LNCAP (cell line): Measurements from ENCODE around the gene DLGAP1.

Source experiments
- TF ChIP-seq, protein P1 (sequence below): fragments of 450-650 bp; IDR thresholded peaks from 2 replicates; pipeline ENCODE4 v1.5.1; 2017; ENCODE audit warnings: mild to moderate bottlenecking

DLGAP1 gene

DNA sequence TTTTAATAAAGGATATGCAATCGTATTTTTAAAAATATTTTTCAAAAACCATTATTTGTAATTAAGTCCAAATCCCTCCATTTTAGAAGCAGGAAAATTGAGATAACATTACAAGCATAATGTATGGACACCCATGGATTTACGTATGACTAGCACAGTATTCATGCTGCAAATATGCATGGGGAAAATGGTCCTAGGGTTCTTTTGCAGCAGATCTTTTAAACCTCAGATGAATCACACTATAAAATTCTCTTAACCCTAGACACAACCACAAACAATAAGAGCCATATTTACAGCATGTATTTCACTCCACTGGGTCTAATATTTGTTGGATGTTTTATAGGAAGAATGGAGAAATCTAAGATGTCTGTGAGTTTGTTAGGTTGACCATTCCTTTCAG, 551.8 kb downstream of the DLGAP1 start:
- TF ChIP-seq, protein P1, sequence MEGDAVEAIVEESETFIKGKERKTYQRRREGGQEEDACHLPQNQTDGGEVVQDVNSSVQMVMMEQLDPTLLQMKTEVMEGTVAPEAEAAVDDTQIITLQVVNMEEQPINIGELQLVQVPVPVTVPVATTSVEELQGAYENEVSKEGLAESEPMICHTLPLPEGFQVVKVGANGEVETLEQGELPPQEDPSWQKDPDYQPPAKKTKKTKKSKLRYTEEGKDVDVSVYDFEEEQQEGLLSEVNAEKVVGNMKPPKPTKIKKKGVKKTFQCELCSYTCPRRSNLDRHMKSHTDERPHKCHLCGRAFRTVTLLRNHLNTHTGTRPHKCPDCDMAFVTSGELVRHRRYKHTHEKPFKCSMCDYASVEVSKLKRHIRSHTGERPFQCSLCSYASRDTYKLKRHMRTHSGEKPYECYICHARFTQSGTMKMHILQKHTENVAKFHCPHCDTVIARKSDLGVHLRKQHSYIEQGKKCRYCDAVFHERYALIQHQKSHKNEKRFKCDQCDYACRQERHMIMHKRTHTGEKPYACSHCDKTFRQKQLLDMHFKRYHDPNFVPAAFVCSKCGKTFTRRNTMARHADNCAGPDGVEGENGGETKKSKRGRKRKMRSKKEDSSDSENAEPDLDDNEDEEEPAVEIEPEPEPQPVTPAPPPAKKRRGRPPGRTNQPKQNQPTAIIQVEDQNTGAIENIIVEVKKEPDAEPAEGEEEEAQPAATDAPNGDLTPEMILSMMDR, result no peak

DNA sequence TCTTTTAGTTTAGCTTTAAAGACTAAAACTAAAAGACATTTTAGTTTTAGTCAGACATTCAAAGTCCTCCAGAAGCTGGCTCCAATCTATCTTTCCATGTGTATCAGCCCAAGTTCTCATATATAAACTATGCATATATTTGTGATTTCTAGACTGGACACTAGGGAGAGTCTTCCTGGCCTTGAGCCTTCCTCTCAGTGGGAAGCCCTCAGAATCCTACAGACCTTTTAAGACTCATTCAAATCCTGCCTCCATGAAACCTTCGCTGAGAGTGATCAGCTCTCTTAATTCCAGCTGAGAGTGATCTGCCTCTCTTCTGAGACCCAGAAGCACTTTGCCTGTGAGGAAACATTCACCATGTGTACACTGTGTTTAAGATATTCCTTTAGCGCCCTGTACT, 552.4 kb downstream of the DLGAP1 start:
- TF ChIP-seq, protein P1, result no peak

DNA sequence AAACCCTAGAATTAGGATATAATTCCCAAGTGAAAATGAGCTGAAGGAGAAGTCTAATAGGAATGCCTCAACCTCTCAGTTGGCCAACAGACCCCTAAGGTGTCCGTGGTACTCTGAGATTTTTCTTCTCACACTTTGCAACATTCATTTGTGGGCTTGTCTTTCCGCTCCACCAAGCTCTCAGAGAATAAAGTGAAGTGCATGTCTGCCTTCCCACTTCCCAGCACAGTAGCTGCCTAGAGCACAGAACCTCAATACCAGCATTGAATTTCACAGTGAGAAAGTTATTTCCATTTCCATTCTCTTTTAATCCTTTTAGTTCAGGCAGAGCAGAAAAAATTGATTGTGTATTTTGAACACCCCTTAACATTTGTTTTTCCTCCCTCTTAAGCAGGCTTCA, 553.3 kb downstream of the DLGAP1 start:
- TF ChIP-seq, protein P1, result no peak

DNA sequence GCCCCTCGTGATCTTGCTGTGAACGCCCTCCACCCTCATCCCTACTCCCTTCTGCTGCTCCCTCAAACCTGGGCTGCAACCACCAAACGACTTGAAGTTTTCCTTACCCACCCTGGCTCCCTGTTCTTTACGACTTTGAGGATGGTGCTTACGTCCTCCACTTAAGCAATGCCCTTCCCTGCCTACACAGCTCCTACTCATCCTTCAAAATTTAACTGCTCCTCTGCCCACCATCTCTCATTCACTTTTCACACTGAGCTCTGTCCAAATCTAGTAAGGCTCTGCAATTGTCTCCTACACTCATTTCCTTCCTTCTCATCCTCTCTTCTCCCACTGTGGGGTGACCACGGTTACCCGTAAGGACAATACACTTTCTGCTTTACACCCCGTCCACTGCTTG, 554.1 kb downstream of the DLGAP1 start:
- TF ChIP-seq, protein P1, result no peak

DNA sequence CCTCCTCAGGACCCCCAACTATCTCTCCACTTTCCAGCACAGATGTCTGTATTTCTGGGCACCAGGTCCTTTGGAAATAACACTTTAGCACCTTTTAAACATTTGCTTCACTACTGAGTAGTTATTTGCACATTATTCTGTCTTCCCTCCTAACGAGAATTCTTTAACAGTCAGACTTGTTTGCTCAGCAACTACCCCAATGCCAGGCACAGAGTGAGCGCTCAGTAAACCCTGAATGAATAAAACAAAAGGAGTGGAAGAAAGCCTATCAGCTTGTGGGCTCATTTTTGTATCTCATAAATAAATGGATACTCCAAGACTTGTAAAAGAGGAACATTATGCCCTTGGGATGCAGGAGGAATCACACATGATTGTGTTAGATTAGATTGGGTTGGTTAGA, 554.8 kb downstream of the DLGAP1 start:
- TF ChIP-seq, protein P1, result no peak

DNA sequence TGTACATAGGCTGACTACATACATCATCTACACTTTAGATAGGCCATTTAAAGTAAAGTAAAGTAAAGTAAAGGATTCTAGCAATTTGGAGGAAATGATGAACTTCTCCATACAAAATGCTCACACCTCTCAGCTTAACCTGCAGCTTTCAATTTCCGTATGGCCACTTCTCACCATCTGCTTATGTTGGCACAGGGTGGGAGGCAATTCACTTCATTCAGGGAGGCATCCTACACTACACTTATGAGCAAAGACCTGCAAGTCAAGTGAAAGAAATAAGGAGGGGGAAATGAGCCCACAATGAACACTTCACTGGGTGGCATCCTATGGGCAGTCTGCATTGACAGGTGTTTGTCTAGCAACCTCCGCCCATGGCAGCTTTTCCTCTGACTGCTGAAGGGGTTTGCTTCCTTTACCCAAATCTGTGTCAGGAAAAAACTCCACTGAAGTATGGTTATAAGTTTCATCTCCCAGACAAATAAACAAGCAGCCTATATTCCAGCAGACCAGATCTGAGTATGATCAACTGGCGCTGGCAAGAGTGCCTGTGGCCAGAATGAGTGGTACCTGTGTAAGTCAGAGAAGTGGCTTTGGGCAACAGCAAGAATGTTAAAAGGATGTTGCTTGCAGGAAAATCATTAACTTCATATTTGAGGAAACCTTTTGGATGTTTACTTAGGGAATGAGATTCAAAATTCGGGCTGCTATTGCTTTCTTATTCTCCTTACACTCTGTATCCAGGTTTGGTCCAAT, 556.1 kb downstream of the DLGAP1 start:
- TF ChIP-seq, protein P1, result no peak

DNA sequence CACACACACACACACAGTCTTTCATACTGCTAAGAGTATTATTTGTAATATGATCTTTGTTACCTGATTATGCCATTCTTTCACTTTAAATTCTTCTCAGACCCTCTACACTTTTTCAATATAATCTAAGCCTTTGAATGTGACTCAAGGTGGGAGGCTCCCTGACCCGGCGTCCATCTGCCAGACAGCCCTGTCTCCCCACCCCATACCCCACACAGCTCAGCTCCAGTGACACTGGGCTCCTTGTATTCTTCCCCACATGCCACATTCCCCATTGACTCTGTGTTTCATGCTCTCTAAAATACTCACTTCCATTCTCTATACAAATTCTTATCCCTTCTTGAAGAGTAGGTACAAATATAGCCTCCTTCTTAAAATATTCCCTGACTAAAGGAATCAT, 563.0 kb downstream of the DLGAP1 start:
- TF ChIP-seq, protein P1, result no peak

DNA sequence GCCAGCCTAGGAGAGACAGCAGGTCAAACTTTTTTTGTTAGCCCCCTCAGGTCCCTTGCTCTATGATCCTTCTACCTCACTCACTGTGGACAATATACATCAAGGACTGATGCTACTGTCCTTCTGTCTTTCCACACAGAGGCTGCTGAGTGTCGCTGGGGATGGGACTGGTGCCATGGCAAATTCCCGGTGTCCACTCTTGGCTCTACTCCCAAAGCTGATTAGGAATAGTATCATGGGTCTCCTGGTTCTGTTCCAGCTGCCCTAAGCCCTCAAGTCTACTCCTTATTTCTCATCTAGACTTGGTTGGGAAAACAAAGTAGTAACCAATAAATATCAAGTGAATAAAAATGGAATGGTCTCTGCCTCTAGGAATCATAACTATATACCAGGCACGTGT, 563.9 kb downstream of the DLGAP1 start:
- TF ChIP-seq, protein P1, result no peak
